Epithelial cell of proximal tubule (primary cell): Measurements from ENCODE around the gene DLX4. TPM values are rescaled to one million over a fixed set of nuclear protein-coding genes. Genes with fewer than 3 reads are reported as not detected.

Experiments
- DNase-seq: peaks from one replicate; pipeline ENCODE4 v3.0.0-alpha.2; 2011; ENCODE audit warnings: low read depth
- H3K4me3 ChIP-seq: 2 replicates; pipeline ENCODE4 v1.5.1; 2011; ENCODE audit warnings: low read depth, mild to moderate bottlenecking, low read length
- total RNA-seq: library from RNA; depleted of rRNA; stranded (reverse); fragments of >200 nt; gene quantifications from 2 replicates; pipeline ENCODE4 v1.2.3, GENCODE V29; 2015
- TF ChIP-seq, protein P1 (sequence below): conservative IDR thresholded peaks from 2 replicates; pipeline ENCODE4 v1.5.1; 2012; ENCODE audit warnings: low read depth, mild to moderate bottlenecking, low read length

DLX4 gene
- total RNA-seq, 1 donor from 2014 or later = not detected

GRCh38 chr17:49926886-49927285, 42.1 kb upstream of the DLX4 start:
- DNase-seq = no peak
- H3K4me3 ChIP-seq = no peak overlapping the region
- TF ChIP-seq, protein P1, sequence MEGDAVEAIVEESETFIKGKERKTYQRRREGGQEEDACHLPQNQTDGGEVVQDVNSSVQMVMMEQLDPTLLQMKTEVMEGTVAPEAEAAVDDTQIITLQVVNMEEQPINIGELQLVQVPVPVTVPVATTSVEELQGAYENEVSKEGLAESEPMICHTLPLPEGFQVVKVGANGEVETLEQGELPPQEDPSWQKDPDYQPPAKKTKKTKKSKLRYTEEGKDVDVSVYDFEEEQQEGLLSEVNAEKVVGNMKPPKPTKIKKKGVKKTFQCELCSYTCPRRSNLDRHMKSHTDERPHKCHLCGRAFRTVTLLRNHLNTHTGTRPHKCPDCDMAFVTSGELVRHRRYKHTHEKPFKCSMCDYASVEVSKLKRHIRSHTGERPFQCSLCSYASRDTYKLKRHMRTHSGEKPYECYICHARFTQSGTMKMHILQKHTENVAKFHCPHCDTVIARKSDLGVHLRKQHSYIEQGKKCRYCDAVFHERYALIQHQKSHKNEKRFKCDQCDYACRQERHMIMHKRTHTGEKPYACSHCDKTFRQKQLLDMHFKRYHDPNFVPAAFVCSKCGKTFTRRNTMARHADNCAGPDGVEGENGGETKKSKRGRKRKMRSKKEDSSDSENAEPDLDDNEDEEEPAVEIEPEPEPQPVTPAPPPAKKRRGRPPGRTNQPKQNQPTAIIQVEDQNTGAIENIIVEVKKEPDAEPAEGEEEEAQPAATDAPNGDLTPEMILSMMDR = no peak

GRCh38 chr17:49928126-49928800, 40.7 kb upstream of the DLX4 start:
- DNase-seq = no peak
- TF ChIP-seq, protein P1 = no peak
- H3K4me3 ChIP-seq = no peak overlapping the region

DNA sequence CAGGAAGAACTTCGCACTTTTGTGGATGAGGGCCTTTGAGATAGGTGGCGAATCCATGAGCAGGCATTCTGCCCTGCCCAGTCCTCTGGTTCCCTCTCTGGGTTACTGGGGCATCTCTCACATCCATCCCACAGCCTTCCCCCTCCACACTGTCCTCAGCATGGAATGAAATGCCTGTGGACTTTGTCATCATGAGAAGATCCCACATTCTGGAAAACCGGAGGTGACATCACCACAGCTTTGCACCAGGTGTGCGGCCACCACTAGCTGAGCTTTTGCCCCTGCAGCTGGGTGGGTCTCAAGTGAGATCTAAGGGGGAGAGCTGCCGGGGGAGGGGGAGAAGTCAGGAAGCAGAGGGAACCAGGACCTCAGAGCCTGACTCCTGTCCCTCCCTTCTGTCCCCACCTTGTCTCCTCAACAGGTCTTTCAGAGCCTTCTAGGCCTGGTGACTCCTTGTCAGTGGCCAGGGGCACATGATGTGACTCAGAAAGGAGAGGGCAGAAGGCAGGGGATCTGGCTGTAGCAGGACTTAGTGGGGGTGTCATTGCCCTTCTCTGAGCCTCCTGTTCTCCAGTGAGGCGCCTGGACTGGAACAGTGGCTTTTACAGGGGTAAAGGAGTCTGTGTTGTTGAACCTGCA, 40.0 kb upstream of the DLX4 start:
- TF ChIP-seq, protein P1 = no peak
- no peak overlapping the region for H3K4me3 ChIP-seq
- no peak for DNase-seq

DNA sequence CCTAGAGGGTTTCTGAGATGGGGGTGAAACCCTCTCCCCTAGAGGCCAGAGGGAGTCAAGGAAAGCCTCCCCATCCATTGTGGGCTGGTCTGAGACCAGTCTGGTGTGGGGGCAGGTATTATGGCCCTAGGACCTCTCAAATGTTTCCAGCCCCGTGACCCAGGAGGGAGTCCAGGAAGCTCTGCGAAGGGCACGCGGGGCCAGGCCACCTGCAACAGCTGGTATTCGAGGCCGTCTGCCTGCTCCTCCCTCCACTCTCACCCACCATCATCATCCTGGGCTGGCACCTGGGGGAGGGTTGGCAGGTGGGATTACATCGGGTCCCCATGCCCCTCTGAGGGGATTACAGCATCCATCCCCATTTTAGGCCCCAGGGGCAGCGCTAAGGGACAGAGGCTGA, 38.1 kb upstream of the DLX4 start:
- H3K4me3 ChIP-seq = no peak overlapping the region
- DNase-seq = no peak
- TF ChIP-seq, protein P1 = no peak

DNA sequence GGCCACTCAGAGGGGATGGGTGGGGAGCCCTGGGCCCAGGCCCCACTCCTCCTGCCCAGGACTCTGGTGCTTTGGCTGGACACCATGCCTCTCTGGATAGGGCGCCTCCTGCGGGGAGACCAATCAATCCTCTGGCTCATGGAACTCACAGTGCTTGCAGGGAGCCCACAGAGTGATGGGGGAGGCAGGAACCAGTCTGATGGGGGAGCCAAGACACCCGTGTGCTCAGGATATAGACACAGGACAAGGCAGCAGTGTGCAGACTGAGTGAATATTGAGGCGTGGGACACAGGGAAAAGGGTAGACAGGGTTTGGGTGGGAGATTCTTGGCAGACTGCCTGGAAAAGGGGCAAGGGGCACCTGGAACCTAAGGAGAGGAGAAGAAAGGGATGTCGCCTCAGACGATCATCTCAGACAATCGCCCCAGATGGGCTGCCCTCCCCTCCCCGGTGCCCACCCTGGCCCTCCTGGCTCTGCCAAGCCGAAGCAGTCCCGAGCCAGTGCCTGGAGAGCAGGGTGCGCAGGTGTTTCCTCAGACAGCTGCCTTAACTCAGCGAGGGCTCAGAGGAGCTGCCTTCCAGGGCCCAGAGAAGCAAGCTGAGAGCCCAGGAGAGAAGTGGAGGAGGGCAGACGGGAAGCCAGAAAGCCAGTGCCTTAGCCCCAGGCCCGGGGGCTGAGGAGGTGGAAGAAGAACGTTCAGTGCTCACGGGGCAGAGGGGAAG, 37.4 kb upstream of the DLX4 start:
- DNase-seq = no peak
- H3K4me3 ChIP-seq = no peak overlapping the region
- TF ChIP-seq, protein P1 = no peak

DNA sequence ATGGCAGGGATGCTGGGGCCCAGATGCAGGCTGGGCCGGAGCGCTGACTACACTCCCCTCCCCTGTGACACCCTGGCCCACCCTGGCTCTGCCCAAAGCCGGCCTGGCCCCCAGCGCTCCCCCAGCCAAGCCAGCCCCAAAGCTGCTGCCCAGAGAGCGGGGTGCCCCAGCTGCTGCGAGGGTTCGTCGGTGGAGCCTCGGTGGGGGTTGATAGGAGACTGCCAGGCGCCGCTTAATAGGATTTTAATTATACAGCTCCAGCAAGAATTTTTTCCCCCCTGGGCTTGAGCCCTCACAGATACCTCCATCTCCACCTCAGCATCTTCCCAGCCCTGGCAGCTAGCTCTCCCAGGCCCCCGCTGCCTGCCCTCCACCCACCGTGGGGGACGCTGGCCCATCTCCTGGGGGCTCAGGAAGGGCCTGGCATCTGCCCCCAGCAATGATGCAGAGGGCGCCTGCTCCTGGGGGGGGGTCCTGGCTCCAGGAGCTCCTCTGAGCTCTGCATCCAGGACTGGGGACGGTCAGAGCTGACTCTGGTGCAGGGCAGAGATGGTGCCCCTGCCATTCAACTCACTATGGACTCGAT, 36.8 kb upstream of the DLX4 start:
- TF ChIP-seq, protein P1 = no peak
- H3K4me3 ChIP-seq = no peak overlapping the region
- no peak for DNase-seq
